ENCODE data around the gene KISS1R. TPM values are rescaled to one million over a fixed set of nuclear protein-coding genes. Genes with fewer than 3 reads are reported as not detected.
A peak's percentile ranks its signal among the peaks of the same experiment; 100 is the strongest.

KISS1R gene
- total and polyA plus RNA-seq, 2 of the 4 experiments (the other 2 are of a cell fraction) = not detected

DNA sequence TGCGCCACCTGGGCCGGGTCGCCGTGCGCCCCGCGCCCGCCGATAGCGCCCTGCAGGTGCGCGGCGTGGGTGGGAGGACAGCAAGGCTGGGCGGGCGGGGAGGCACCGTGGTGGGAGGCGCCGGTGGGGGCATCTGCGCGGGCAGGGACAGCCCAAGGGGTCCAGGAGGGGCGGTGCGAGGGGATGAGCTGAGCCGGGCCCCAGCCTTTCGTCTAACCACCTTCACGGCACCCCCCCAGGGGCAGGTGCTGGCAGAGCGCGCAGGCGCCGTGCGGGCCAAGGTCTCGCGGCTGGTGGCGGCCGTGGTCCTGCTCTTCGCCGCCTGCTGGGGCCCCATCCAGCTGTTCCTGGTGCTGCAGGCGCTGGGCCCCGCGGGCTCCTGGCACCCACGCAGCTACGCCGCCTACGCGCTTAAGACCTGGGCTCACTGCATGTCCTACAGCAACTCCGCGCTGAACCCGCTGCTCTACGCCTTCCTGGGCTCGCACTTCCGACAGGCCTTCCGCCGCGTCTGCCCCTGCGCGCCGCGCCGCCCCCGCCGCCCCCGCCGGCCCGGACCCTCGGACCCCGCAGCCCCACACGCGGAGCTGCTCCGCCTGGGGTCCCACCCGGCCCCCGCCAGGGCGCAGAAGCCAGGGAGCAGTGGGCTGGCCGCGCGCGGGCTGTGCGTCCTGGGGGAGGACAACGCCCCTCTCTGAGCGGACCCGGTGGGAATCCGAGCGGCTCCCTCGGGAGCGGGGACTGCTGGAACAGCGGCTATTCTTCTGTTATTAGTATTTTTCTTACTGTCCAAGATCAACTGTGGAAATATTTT is 3.1 kb downstream of the KISS1R start:
- 5% methylated on average over 35 of the region's 84 CpGs; no CpG with 5 or more reads in 1 of the 2 experiments for WGBS, 2 experiments (ENCODE audit: extremely low coverage in 2 of 2, insufficient read length in 1 of 2)
- no peak overlapping the region for H2AK5ac ChIP-seq (ENCODE audit: low read depth, low read length)
- H2BK15ac ChIP-seq (ENCODE audit: low read depth, low read length) = no peak overlapping the region
- ChIA-PET POLR2A (ENCODE audit: unreplicated experiment) (no interaction called here), CTCF (no interaction called here)
- H3K4me1 ChIP-seq (ENCODE audit: control insufficient read depth, insufficient read depth, low read length) = peaks cover 6% of the 10 kb centered on the region
- DNase-seq (no peak), ATAC-seq (ENCODE audit: low read depth) (0 out of 2 replicates have a peak, but pooled peaks have one; percentile 1)
- intact Hi-C loops (cut with micrococcal nuclease) (loop anchor here (2.0 kb wide), 2 partner anchors 63 to 255 kb away; no protein-coding TSS in a partner anchor), in situ Hi-C loops (cut with MboI; ENCODE audit: low sequenced_read_pairs) (loop anchor here (5.0 kb wide), 2 partner anchors 62 to 143 kb away; partner anchors contain the start of gene WDR18), dilution Hi-C loops (cut with HindIII; ENCODE audit: low sequenced_read_pairs, unreplicated experiment) (no loop called here)
- H3K18ac ChIP-seq (ENCODE audit: low read depth, low read length) = no peak overlapping the region
- H3K4me3 ChIP-seq (ENCODE audit: insufficient read depth, low read depth, low read length) = no peak overlapping the region
- no peak overlapping the region for H2BK5ac ChIP-seq (ENCODE audit: low read depth, low read length, poor library complexity, severe bottlenecking)
- H3K23ac ChIP-seq (ENCODE audit: low read depth, low read length) = no peak overlapping the region
- no peak overlapping the region for H3K14ac ChIP-seq (replicated peaks; ENCODE audit: low read depth, low read length)
- H3K36me3 ChIP-seq (ENCODE audit: control insufficient read depth, insufficient read depth, low read length) = no peaks in the 10 kb centered on the region
- H3K27ac ChIP-seq (ENCODE audit: insufficient read depth, low read length) = no peak overlapping the region
- H4K20me1 ChIP-seq (ENCODE audit: insufficient read depth, low read length) = no peaks in the 10 kb centered on the region
- no peak overlapping the region for H4K91ac ChIP-seq (ENCODE audit: insufficient read depth, low read depth, low read length)
- H3K9ac ChIP-seq (ENCODE audit: low read depth, low read length) = no peak overlapping the region
- peak overlapping the region; percentile 80 for H2AFZ ChIP-seq (replicated peaks; ENCODE audit: low read length, poor library complexity)
- no peaks in the 10 kb centered on the region for H3K9me3 ChIP-seq (ENCODE audit: control insufficient read depth, insufficient read depth, low read length)
- peak overlapping the region; percentile 25; the same call in 1 of the 2 replicates for H3K4me2 ChIP-seq (ENCODE audit: low read depth, low read length)
- peaks cover 0 to 12% of the 10 kb centered on the region in 2 experiments; a peak in 1 of 4 replicates for H3K79me1 ChIP-seq (ENCODE audit: low read depth in 1 of 2, low read length in 2 of 2)
- no peak overlapping the region for H3K4ac ChIP-seq (ENCODE audit: low read depth, low read length)
- H3K56ac ChIP-seq (ENCODE audit: extremely low read depth, insufficient read depth, low read length) = no peak overlapping the region
- peak overlapping the region; percentile 78 for H2AK9ac ChIP-seq (replicated peaks; ENCODE audit: low read depth, low read length, poor library complexity)
- BruUV-seq (replicated peaks) = no TSS peak
- no peak overlapping the region for H4K8ac ChIP-seq (ENCODE audit: low read depth in 2 of 2, low read length in 2 of 2)
- H3K27me3 ChIP-seq (ENCODE audit: control insufficient read depth, insufficient read depth, low read length) = peaks cover 38% of the 10 kb centered on the region
- H4K5ac ChIP-seq (ENCODE audit: low read depth, low read length) = no peak overlapping the region
- H2BK20ac ChIP-seq (ENCODE audit: low read depth, low read length) = no peak overlapping the region
- no peaks in the 10 kb centered on the region for H3K9me1 ChIP-seq (ENCODE audit: insufficient read depth, low read length)
- H2BK120ac ChIP-seq (ENCODE audit: low read depth, low read length) = no peak overlapping the region
- no peak for TF ChIP-seq POLR2A (IDR thresholded peaks at IDR 0.05; ENCODE audit: low read depth, low read length)
- no peak for TF ChIP-seq CHD1 (IDR thresholded peaks at IDR 0.05; ENCODE audit: low read depth, low read length)
- TF ChIP-seq MAFK (IDR thresholded peaks at IDR 0.05; ENCODE audit: low read depth, low read length) = no peak
- no peak for TF ChIP-seq ELK1 (IDR thresholded peaks at IDR 0.05; ENCODE audit: borderline replicate concordance, low read depth, low read length)
- TF ChIP-seq RAD21 (IDR thresholded peaks at IDR 0.05; ENCODE audit: low read length) = no peak
- no peak for TF ChIP-seq CTCF (conservative IDR thresholded peaks at IDR 0.05; ENCODE audit: low read depth, low read length)
- TF ChIP-seq NFE2L2 (IDR thresholded peaks at IDR 0.05; ENCODE audit: low read depth, low read length) = no peak
- TF ChIP-seq MXI1 (IDR thresholded peaks at IDR 0.05; ENCODE audit: borderline replicate concordance, low read depth, low read length) = no peak
- no peak for TF ChIP-seq RFX5 (IDR thresholded peaks at IDR 0.05; ENCODE audit: low read depth, low read length)
- no peak for TF ChIP-seq SMC3 (IDR thresholded peaks at IDR 0.05; ENCODE audit: low read depth, low read length)
- no peak for TF ChIP-seq RCOR1 (IDR thresholded peaks at IDR 0.05; ENCODE audit: insufficient replicate concordance, low read length)
- TF ChIP-seq, protein P1, sequence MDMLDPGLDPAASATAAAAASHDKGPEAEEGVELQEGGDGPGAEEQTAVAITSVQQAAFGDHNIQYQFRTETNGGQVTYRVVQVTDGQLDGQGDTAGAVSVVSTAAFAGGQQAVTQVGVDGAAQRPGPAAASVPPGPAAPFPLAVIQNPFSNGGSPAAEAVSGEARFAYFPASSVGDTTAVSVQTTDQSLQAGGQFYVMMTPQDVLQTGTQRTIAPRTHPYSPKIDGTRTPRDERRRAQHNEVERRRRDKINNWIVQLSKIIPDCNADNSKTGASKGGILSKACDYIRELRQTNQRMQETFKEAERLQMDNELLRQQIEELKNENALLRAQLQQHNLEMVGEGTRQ (IDR thresholded peaks at IDR 0.05; ENCODE audit: low read depth, low read length) = no peak
- TF ChIP-seq MAZ (IDR thresholded peaks at IDR 0.05; ENCODE audit: borderline replicate concordance, low read depth, low read length) = no peak
- TF ChIP-seq FOS (IDR thresholded peaks at IDR 0.05; ENCODE audit: low read depth, low read length) = no peak
- TF ChIP-seq BHLHE40 (IDR thresholded peaks at IDR 0.05; ENCODE audit: low read depth, low read length) = no peak

Measured in IMR-90 (cell line).